ENCODE results near the gene LTB. TPM values are rescaled to one million over a fixed set of nuclear protein-coding genes. Genes with fewer than 3 reads are reported as not detected.

Gene LTB
- total and polyA plus RNA-seq, 9 of the 15 experiments (the other 6 are each of a cell fraction or from before 2014, with no cell fraction given): 0.07 to 0.51 TPM; not detected in 7

GRCh38 chr6:31541658-31542521 lies 40.3 kb downstream of the LTB start, which contains the start of gene DDX39B (continued):
- TF ChIP-seq ZBTB34 (CRISPR knock-in tag; IDR thresholded peaks at IDR 0.05) (no peak), LCOR (CRISPR knock-in tag; IDR thresholded peaks at IDR 0.05) (peak; percentile 93), CBFA2T2 (conservative IDR thresholded peaks at IDR 0.05) (no peak), CSDE1 (IDR thresholded peaks at IDR 0.05) (peak; percentile 61 to 91), ELF2 (CRISPR knock-in tag; IDR thresholded peaks at IDR 0.05) (peak; percentile 82; the same call in 1 of the 2 replicates), GATAD2A (IDR thresholded peaks at IDR 0.05) (peak; percentile 95), MAZ (CRISPR knock-in tag; conservative IDR thresholded peaks at IDR 0.05 in 1 of 2, IDR thresholded peaks at IDR 0.05 in 1 of 2) (peak; percentile 72 to 89), SMARCA5 (IDR thresholded peaks at IDR 0.05) (no peak), BMI1 (IDR thresholded peaks at IDR 0.05; ENCODE audit: low read length) (peak; percentile 5; the same call in 1 of the 2 replicates), CHD7 (IDR thresholded peaks at IDR 0.05; ENCODE audit: low read depth, low read length) (no peak), DLX4 (CRISPR knock-in tag; IDR thresholded peaks at IDR 0.05) (no peak), HCFC1 (IDR thresholded peaks at IDR 0.05; ENCODE audit: low read depth, low read length) (peak; percentile 63), MCM5 (IDR thresholded peaks at IDR 0.05; ENCODE audit: low read depth) (no peak), KAT8 (IDR thresholded peaks at IDR 0.05; ENCODE audit: low read depth) (peak; percentile 30), ZNF354B (CRISPR knock-in tag; IDR thresholded peaks at IDR 0.05) (peak; percentile 67)

All from K562 (cell line).